Mucosa of descending colon (tissue), 3 donors: ENCODE data around the gene MEGF11. TPM values are rescaled to one million over a fixed set of nuclear protein-coding genes. Genes with fewer than 3 reads are reported as not detected.

ENCODE experiments used
- ATAC-seq: fragments of 200-7000 bp; cut with Tn5 transposase; one replicate; pipeline ENCODE4 v1.9.1; 2020; ENCODE audit warnings: mild to moderate bottlenecking, moderate library complexity
- DNase-seq, 3 donors: peaks; one replicate each; pipeline ENCODE4 v3.0.0-alpha.2; 2020
- H3K36me3 ChIP-seq: fragments of 200-600 bp; one replicate; pipeline ENCODE4 v1.8.0; 2021; ENCODE audit warnings: low read depth, mild to moderate bottlenecking
- H3K4me1 ChIP-seq: fragments of 200-600 bp; one replicate; pipeline ENCODE4 v1.8.0; 2021; ENCODE audit warnings: low read depth, mild to moderate bottlenecking
- H3K4me3 ChIP-seq: fragments of 200-600 bp; one replicate; pipeline ENCODE4 v1.8.0; 2021; ENCODE audit warnings: mild to moderate bottlenecking
- H3K9me3 ChIP-seq: fragments of 200-600 bp; one replicate; pipeline ENCODE4 v1.8.0; 2021; ENCODE audit warnings: mild to moderate bottlenecking
- CTCF ChIP-seq: fragments of 200-600 bp; IDR thresholded peaks from one replicate; pipeline ENCODE4 v1.8.0; 2022; ENCODE audit warnings: antibody characterized with exemption, mild to moderate bottlenecking
- intact Hi-C, 2 donors: fragments of 100-400 bp; cut with DNase I in 1 of 2; cut with micrococcal nuclease in 1 of 2; formaldehyde crosslinking; loops; one replicate each; pipeline versions ENCODE4 v1.11.0 to v1.11.1; 2022; cut with DNase I, micrococcal nuclease
- total RNA-seq, 3 donors: library from RNA; stranded (reverse); fragmentation: NEBNext Ultra II Directional in 2 of 3; extraction: Animal tissue kit (Norgen Biotek cat#: 25700) in 2 of 3; gene quantifications; one replicate each; pipeline versions ENCODE4 v1.2.1 to v1.2.4, GENCODE V29; 2021 to 2023
- donor health status: DM: no; HTN: no; CAD: no; lungs with moderate emphysema.
- donor health status: DM: no; HTN: no; CAD: no.
- donor health status: DM: no; HTN: yes; CAD: no.

Gene MEGF11
- total RNA-seq, 3 donors from 2014 or later: 0.12 to 0.29 (median 0.19) TPM

GRCh38 chr15:66076591-66077319, 176.8 kb downstream of the MEGF11 start:
- TF ChIP-seq CTCF: no peak
- Histone ChIP-seq H3K4me3 (no peak overlapping the region), H3K4me1 (peaks cover 5% of the 10 kb centered on the region), H3K9me3 (no peaks in the 10 kb centered on the region), H3K36me3 (no peaks in the 10 kb centered on the region)
- ATAC-seq (no peak), DNase-seq (no peak)
- intact Hi-C loops: no loop called here

GRCh38 chr15:66075947-66076346, 177.6 kb downstream of the MEGF11 start:
- Histone ChIP-seq H3K4me3 (no peak overlapping the region), H3K4me1 (peaks cover 5% of the 10 kb centered on the region), H3K36me3 (no peaks in the 10 kb centered on the region), H3K9me3 (no peaks in the 10 kb centered on the region)
- TF ChIP-seq CTCF: no peak
- no peak for ATAC-seq
- intact Hi-C loops: no loop called here
- DNase-seq: no peak

GRCh38 chr15:66072616-66073361, 180.8 kb downstream of the MEGF11 start:
- H3K9me3 ChIP-seq: no peaks in the 10 kb centered on the region
- intact Hi-C loops: no loop called here
- TF ChIP-seq CTCF: no peak
- no peak for DNase-seq
- H3K36me3 ChIP-seq: no peaks in the 10 kb centered on the region
- H3K4me1 ChIP-seq: no peaks in the 10 kb centered on the region
- no peak for ATAC-seq
- H3K4me3 ChIP-seq: no peak overlapping the region

- intact Hi-C loops: no loop called here
- ATAC-seq: no peak
- H3K4me3 ChIP-seq: no peak overlapping the region
- no peak for TF ChIP-seq CTCF
- H3K4me1 ChIP-seq: no peaks in the 10 kb centered on the region
- H3K9me3 ChIP-seq: no peaks in the 10 kb centered on the region
- DNase-seq: no peak
- no peaks in the 10 kb centered on the region for H3K36me3 ChIP-seq
Observed at GRCh38 chr15:66071921-66072295, 181.6 kb downstream of the MEGF11 start.

- DNase-seq: no peak
- Histone ChIP-seq H3K4me1 (no peaks in the 10 kb centered on the region), H3K36me3 (no peaks in the 10 kb centered on the region), H3K9me3 (no peaks in the 10 kb centered on the region), H3K4me3 (no peak overlapping the region)
- intact Hi-C loops: no loop called here
- no peak for ATAC-seq
- no peak for TF ChIP-seq CTCF
Observed at GRCh38 chr15:66071160-66071920, 182.2 kb downstream of the MEGF11 start.
